BE2C (cell line): ENCODE results near the gene XKR8.

Experiments
- DNase-seq: peaks from one replicate; pipeline ENCODE4 v3.0.0-alpha.2; 2020
- H3K27me3 ChIP-seq: fragments of 250-450 bp; sonication (Bioruptor Pico); 2 replicates; pipeline ENCODE4 v1.5.1; 2020; ENCODE audit warnings: mild to moderate bottlenecking
- H3K36me3 ChIP-seq: fragments of 250-450 bp; sonication (Bioruptor Pico); 2 replicates; pipeline ENCODE4 v1.5.1; 2020; ENCODE audit warnings: mild to moderate bottlenecking
- H3K4me1 ChIP-seq: fragments of 250-450 bp; sonication (Bioruptor Pico); 2 replicates; pipeline ENCODE4 v1.5.1; 2020
- H3K4me3 ChIP-seq: 2 replicates; pipeline ENCODE4 v1.5.1; 2011; ENCODE audit warnings: low read depth, low read length
- H3K9me3 ChIP-seq: fragments of 250-450 bp; sonication (Bioruptor Pico); 2 replicates; pipeline ENCODE4 v1.5.1; 2020
- TF ChIP-seq, protein P1 (sequence below): IDR thresholded peaks from 2 replicates; pipeline ENCODE4 v1.5.1; 2012; ENCODE audit warnings: mild to moderate bottlenecking, low read depth, low read length

XKR8 gene

DNA sequence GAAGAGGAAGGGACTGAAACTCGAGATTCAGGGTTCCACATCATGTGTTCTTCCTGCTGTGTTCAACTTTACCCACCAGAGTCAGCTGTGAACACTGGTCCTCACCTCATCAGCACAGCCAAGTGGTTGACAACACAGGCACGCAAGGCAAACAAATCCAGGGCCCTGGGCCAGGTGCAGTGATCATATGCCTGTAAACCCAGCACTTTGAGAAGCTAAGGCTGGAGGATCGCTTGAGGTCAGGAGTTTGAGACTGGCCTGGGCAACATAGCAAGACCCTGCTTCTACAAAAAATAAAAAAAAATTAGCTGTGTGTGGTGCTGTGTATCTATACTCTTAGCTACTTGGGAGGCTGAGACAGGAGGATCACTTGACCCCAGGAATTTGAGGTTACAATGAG lies 8.4 kb upstream of the XKR8 start:
- no peaks in the 10 kb centered on the region for H3K27me3 ChIP-seq
- no peak for DNase-seq
- TF ChIP-seq, protein P1, sequence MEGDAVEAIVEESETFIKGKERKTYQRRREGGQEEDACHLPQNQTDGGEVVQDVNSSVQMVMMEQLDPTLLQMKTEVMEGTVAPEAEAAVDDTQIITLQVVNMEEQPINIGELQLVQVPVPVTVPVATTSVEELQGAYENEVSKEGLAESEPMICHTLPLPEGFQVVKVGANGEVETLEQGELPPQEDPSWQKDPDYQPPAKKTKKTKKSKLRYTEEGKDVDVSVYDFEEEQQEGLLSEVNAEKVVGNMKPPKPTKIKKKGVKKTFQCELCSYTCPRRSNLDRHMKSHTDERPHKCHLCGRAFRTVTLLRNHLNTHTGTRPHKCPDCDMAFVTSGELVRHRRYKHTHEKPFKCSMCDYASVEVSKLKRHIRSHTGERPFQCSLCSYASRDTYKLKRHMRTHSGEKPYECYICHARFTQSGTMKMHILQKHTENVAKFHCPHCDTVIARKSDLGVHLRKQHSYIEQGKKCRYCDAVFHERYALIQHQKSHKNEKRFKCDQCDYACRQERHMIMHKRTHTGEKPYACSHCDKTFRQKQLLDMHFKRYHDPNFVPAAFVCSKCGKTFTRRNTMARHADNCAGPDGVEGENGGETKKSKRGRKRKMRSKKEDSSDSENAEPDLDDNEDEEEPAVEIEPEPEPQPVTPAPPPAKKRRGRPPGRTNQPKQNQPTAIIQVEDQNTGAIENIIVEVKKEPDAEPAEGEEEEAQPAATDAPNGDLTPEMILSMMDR, result no peak
- H3K36me3 ChIP-seq, result no peaks in the 10 kb centered on the region
- H3K4me1 ChIP-seq, result no peaks in the 10 kb centered on the region
- no peak overlapping the region for H3K4me3 ChIP-seq
- no peaks in the 10 kb centered on the region for H3K9me3 ChIP-seq

- no peak for DNase-seq
- H3K36me3 ChIP-seq, result no peaks in the 10 kb centered on the region
- H3K4me3 ChIP-seq, result no peak overlapping the region
- no peaks in the 10 kb centered on the region for H3K9me3 ChIP-seq
- TF ChIP-seq, protein P1, result no peak
- no peaks in the 10 kb centered on the region for H3K4me1 ChIP-seq
- no peaks in the 10 kb centered on the region for H3K27me3 ChIP-seq
Observed at GRCh38 chr1:27952147-27952546, 7.6 kb upstream of the XKR8 start.

GRCh38 chr1:27954186-27954585 lies 5.6 kb upstream of the XKR8 start:
- no peaks in the 10 kb centered on the region for H3K4me1 ChIP-seq
- DNase-seq, result no peak
- H3K4me3 ChIP-seq, result no peak overlapping the region
- H3K27me3 ChIP-seq, result no peaks in the 10 kb centered on the region
- no peaks in the 10 kb centered on the region for H3K9me3 ChIP-seq
- TF ChIP-seq, protein P1, result no peak
- H3K36me3 ChIP-seq, result no peaks in the 10 kb centered on the region

DNA sequence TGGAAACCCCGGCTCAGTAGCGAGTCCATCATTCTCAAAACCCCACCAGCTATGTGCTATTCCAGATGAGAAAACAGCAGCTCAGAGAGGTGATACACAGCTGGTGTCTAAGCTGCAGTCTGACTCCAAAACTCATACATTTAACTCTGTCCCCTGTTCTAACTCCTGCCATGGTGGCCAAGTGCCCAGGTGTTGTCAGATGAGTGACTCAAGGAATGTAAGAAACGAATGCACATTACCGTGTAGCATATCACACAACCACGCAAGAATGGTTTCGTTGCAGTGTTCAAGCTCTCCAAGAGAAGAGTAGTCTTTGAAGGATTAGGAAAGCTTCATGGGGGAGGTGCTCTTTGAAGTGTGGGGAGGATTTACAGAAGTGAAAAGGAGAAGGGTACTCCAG lies 4.7 kb upstream of the XKR8 start:
- no peaks in the 10 kb centered on the region for H3K4me1 ChIP-seq
- H3K27me3 ChIP-seq, result no peaks in the 10 kb centered on the region
- no peak for DNase-seq
- no peaks in the 10 kb centered on the region for H3K36me3 ChIP-seq
- no peak overlapping the region for H3K4me3 ChIP-seq
- no peaks in the 10 kb centered on the region for H3K9me3 ChIP-seq
- TF ChIP-seq, protein P1, result no peak

GRCh38 chr1:27956761-27957160 lies 3.0 kb upstream of the XKR8 start:
- H3K4me3 ChIP-seq, result no peak overlapping the region
- no peaks in the 10 kb centered on the region for H3K9me3 ChIP-seq
- TF ChIP-seq, protein P1, result no peak
- H3K27me3 ChIP-seq, result no peaks in the 10 kb centered on the region
- no peak for DNase-seq
- no peaks in the 10 kb centered on the region for H3K36me3 ChIP-seq
- no peaks in the 10 kb centered on the region for H3K4me1 ChIP-seq

DNA sequence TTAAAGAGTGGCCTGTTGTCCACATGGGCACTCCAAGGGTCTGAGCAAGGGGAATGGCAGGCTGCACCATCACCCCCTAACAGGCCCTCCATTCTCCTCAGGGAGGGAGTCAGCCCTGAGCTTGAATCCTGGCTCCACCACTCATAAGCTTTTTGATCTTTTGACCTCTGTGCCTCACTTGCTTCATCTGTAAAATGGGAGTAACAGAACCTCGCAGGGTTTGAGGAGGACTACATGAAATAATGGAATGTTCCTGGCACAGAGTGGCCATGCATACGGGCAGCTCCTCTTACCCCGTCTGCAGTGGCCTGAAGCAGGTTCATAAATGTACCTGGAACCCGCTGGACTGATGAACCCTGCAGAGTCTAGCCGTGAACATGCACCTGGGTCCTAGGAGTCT lies 2.1 kb upstream of the XKR8 start:
- Histone ChIP-seq H3K4me3 (no peak overlapping the region), H3K36me3 (no peaks in the 10 kb centered on the region), H3K4me1 (no peaks in the 10 kb centered on the region), H3K9me3 (no peaks in the 10 kb centered on the region), H3K27me3 (no peaks in the 10 kb centered on the region)
- TF ChIP-seq, protein P1, result no peak
- no peak for DNase-seq
